NCI-H526 (cell line): ENCODE measurements around the gene MAD1L1.

Experiments used
- DNase-seq, 2 experiments: peaks; one replicate each; lab custom pipeline; 2025; lab: John Stamatoyannopoulos, UW

MAD1L1 gene

GRCh38 chr7:2118056-2118455 lies 114.7 kb downstream of the MAD1L1 start:
- no peak for DNase-seq

DNA sequence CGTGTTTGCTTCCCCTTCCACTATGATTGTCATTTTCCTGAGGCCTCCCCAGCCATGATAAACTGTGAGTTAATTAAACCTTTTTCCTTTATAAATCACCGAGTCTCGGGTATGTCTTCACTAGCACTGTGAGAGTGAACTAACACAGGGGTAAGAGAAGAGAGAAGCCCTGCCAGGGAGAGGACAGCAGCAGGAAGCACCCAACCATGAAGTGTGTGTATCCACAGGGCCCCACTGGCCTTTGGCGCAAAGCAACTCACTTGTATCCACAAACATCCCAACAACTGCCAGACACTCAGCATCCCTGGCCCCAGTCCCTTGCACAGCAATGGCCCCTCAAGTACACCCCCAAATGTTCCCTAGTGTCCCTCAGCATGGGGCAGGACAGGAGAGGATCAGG lies 115.1 kb downstream of the MAD1L1 start:
- no peak for DNase-seq

DNA sequence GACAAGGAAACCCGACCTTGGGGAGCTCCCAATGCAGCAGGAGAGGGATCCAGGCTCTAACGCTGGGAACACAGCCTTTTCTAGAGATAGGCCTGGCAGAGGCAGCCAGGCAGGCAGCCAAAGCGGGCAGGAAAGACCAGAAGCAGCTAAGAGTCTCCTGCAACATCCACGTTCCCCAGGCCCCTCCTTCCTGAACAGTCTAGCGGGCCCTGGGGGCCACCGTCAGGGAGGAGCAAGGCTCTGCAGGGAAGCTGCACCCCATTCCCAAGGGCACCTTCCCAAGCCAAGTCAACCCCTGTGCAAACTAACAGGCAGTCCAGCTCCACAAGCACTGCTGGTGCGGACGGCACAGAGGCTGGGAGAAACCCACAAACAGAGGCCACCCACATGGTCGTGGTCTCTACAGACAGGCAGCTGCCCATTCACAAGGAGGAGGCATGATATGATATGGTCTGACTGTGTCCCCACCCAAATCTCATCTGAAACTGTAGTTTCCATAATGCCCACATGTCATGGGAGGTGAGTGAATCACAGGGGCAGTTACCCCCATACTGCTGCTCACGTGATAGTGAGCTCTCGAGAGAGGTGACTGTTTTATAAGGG lies 115.7 kb downstream of the MAD1L1 start:
- DNase-seq = no peak

DNA sequence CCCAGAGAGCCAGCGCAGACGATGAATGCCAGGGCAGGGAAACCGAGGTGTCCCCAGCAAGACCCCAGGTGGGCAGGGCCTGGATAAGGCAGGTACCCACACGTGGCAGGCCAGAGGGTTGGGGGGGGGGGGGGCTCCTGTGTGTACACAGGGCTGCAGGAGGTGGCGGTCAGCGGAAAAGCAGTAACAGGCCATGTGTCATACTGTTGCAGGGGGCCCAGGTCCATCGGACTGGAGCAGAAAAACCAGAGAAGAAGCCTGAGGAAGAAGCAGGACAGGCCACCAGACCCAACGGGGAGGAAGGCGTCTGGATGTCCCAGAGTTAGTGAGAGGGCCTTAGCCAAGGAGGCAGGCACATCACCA lies 116.3 kb downstream of the MAD1L1 start:
- DNase-seq = no peak

GRCh38 chr7:2115760-2116447 lies 116.8 kb downstream of the MAD1L1 start:
- no peak for DNase-seq

GRCh38 chr7:2114926-2115759 lies 117.6 kb downstream of the MAD1L1 start:
- no peak for DNase-seq

DNA sequence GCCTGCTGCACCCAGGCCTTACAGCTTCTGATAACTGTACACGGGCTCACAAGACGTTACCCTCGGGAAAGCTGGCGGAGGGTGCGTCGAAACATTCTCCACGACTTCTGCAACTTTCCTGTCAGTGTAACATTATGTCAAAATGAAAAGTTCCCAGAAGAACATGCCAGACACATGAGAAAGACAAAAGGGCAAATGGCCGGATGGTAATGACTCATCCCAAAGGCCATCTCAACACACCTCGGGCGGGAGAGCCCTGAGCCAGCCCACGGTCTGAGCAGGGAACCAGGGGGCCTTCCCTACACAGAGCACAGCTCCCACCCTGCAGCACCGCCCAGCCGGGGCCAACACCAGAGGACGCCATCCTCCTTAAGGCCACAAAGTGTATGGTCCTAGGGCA lies 118.7 kb downstream of the MAD1L1 start:
- no peak for DNase-seq

GRCh38 chr7:2112261-2113198 lies 120.2 kb downstream of the MAD1L1 start:
- no peak for DNase-seq

DNA sequence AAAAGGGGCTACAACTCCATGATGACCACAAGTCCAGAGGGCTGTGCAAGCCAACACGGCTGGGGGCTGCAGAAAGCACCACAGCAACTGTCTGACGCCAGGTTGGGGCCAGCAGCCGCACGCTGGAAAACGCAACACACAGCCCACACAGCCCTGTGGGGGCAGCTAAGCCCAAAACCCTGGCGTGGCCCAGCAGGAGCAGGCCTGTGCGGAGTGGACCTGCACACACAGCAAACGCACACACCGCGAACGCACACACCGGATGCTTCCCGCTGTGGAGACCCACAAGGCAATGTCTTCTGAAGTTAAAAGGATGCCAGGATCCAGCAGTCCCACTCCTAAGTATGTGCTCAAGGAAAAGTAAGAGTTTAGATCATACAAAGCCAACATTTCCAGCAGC lies 121.2 kb downstream of the MAD1L1 start:
- no peak for DNase-seq

GRCh38 chr7:2110610-2111396 lies 121.9 kb downstream of the MAD1L1 start:
- DNase-seq = no peak

DNA sequence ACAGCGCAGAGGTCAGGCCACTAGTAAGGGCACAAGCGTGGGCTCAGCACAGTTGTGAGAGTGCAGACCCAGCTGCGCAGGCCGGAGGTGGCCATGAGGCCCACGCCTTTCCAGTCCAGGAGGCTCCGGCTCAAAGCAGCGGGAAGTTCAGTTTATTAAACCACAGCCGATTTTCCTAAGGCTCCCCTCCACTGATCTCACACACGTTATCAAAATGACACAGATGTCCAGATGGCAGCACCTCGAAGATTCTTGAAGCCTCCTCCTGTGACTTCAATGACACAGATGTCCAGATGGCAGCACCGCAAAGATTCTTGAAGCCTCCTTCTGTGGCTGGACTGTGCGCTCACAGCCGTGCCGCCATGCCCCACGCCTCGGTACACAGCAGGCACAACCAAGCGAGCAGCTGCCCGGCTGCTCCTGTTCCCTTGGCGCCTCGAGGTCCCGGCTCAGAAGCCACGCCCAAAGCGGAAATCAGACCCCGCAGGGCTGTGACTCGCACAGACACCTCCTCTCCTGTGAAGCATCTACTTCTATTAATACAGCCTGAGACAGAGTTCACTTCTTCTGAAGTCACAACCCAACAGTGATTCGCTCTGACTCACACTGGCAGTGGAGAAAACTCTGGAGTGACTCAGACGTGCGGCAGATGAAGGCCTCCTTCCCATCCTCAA lies 122.7 kb downstream of the MAD1L1 start:
- peak; percentile 62 to 88 for DNase-seq

GRCh38 chr7:2109251-2109872 lies 123.4 kb downstream of the MAD1L1 start:
- DNase-seq = no peak

- peak; percentile 48 to 70 for DNase-seq
These were observed 124.1 kb downstream of the MAD1L1 start for GRCh38 chr7:2108501-2109250.

- DNase-seq = peak in 1 of 2 experiments; percentile 56
These were observed 124.7 kb downstream of the MAD1L1 start for GRCh38 chr7:2108071-2108455.

DNA sequence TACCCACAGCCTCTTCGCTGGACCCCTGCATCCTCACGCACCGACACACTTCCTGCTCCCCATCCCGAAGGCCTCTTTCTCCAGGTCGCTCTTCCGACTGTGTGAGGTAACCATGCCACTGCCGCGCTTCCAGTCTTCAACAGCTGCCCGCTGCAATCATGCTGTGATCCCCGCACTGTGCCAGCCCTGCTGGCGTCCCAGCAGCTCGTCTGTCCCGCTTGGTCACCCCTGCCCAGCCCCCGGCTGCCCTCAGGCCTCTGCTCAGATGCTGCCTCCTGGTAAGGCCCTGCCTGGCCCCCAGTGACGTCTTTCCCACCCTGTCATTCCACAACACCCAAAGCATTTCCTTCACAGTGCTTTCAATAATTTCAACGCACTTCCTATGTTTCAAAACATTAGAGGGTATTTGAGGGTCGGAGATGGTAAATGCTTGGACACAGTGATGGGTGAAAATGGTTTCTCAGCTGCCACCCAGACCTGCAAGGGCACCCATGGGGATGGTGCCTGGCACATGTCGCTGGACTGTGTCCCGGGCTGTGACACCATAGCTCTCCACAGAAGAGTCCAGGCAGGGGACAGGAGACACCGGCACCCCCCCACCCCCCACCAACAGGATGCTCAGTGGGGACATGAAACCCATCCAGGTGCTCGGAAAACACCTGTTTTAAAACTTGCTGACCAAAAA lies 125.2 kb downstream of the MAD1L1 start:
- DNase-seq = peak in 1 of 2 experiments; percentile 39

DNA sequence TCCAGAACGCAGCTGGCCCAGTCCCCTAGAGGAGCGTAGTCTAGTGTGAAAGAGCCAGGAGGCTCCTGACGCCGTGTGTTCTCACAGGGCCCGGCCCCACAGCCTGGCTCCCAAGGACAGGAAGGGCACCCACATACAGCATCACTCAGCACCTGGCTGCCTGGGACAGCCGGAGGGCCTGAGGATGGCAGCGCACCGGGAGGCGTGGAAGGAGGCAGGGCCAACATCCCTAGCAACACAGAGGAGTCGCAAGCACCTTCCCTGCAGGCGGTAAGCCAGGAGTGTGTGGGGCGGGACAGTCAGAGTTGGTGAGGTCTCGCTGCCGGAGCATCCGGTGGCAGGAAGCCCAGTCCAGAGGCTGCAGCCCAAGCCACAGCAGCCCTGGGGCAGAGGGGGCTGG lies 125.8 kb downstream of the MAD1L1 start:
- peak; percentile 28 to 71 for DNase-seq

DNA sequence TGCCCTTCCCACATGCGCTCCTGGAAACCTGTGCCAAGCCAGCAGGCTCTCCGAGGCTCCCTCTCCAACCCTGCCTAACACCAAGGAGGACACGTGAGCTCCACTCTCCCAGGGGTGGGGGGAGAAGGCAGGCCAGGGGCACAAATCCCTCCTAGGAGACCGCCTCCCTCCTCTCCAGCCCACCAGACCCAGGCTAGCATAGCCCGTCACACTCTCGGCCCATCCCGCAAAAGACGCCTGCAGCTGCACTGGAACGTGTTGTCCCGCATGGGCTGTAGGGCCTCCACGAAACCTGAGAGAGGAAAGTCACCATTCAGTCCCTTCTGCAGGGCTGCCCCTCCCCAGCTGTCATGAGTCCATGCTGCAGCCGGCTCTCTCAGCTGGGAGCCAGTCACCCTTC lies 126.3 kb downstream of the MAD1L1 start:
- DNase-seq = no peak

DNA sequence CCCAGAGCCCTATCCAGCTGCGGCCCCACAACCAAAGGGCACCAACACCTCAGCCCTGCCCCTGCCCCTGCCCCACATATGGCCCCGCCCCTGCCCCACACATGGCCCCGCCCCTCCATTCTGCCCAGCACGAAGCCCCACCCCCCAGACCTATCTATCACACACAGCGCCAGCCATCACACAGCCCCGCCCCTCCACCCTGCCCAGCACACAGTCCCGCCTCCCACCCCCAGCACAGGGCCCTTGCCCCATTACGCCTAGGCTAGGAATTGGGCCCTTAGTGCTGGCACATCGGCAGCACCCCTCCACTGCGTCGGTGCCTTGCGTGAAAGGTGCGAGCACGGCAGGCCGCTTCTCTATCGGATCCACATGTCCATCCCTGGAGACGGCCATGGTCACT lies 126.8 kb downstream of the MAD1L1 start:
- DNase-seq = peak in 1 of 2 experiments; percentile 39

GRCh38 chr7:2105280-2105679 lies 127.5 kb downstream of the MAD1L1 start:
- DNase-seq = no peak
